ENCODE measurements around the gene STEAP1.
"Not testable (repeated sequence)": the region's sequence is repeated elsewhere in the genome, so short reads cannot be mapped to it uniquely, and the experiment has no call there.

Gene STEAP1

GRCh38 chr7:90175667-90176066, 21.4 kb downstream of the STEAP1 start:
- no peak for DNase-seq

DNA sequence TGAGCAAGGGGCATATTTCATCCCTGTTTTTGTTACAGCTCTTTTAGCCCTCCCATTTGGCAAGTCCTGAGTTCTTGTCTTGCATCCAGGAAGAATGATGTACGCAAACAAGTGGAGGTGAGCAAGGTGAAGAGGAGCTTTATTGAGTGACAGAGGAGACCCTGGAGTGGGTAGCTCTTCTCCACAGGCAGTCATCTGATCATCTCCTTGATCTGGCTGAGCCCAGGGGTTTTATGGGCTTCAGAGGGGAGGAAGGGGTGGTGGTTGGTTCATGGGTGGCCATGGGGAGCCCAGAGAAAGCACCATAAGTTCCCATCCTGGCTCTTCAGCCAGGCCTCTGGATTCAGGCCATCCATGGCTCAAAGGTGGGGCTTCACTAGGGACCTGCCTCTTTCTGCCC, 21.9 kb downstream of the STEAP1 start:
- no peak for DNase-seq

- DNase-seq = no peak
Observed at GRCh38 chr7:90178166-90178565, 23.9 kb downstream of the STEAP1 start.

DNA sequence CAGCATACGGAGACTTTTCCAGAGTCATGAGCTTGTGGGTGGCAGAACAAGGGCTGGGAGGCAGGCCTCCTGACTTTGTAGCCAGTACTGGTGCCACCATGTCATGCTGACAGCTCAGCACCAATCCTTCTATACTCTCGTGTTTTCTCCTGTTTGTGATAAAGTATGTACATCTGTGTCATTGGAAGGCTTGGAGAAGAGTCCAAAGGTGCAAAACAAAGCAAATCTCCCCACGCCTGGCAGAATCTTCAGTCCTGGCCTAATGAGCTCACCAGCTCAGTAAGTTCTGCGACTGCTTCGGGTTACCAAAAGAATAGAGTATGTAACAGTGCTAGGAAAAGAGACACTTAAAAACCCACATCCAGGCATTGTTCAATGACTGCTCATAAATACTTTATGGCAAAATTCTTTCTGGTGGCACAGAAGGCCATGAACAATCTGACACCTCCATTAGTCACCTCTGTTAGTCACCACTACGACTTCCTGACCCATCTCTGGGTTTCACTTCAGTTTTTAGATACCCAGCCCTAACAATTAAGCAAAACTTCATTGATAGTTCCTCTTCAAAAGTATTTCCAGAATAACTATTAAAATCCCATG, 24.5 kb downstream of the STEAP1 start:
- no peak for DNase-seq

DNA sequence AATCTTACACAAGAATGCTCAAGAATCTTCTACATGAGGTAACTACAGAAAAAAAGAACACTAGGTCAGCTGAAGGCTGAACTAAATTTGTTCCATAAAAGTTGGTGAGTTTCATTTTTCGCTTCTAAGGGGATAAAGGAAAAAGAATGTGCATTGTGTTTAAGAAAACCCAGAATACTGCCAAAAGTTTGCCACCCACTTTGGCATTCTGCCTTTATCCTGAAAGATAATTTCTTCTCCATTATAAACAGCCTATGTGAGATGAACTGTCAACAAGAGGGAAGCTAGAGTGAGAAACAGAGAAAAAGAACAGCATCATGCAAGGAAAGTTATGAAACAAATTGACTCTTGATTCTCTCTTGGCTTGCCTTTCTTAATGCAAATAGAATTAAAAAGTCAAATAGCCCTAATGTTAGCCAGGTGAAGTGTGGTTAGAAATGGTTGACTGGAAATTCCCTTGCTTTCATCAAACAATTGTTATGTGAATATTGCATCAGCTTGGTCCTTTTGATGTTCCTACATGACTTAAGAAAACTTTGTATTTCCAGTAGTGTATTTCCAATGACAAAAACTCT, 25.8 kb downstream of the STEAP1 start:
- no peak for DNase-seq

DNA sequence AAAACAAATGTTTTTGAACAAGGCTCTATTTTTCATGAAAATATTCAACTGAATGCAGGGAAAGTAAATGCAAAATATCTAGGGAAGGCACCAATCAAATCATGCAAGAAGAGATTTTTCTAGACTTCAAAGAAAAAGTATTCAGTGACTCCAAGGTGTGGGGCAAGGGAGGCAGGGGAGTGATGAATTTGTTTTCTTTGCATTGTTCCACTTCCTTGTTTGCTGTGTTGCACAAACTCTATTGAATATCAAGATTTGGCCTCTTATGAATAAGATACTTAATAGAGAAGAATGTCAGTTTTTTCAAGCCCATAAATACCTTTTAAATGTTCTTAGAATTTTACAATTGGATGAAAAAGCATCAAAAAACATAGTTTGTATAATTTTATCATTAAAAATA, 26.4 kb downstream of the STEAP1 start:
- no peak for DNase-seq

GRCh38 chr7:90181485-90181884, 27.2 kb downstream of the STEAP1 start:
- no peak for DNase-seq

- DNase-seq = not testable (repeated sequence)
Observed at GRCh38 chr7:90186290-90186689, 32.0 kb downstream of the STEAP1 start.

GRCh38 chr7:90187507-90188050, 33.3 kb downstream of the STEAP1 start:
- no peak for DNase-seq

GRCh38 chr7:90188281-90188680, 34.0 kb downstream of the STEAP1 start:
- no peak for DNase-seq

DNA sequence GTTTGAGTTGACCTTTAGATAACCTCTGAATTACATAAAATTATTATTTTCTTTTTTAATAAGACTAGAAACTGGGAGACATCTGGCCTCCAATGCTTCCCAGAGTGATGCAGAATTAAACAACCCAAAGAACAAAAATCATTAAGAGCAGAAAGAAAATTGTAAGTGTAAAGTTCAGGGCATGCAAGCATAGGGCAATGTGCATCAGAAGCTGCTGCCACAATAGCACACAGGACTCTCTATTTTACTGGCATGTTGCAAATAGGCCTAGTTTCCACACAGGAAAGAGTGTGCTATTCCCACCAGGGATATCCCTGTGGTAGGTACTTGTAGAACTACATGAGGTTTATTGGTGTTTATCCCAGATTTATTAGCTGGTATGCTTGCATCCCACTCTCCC, 36.7 kb downstream of the STEAP1 start:
- no peak for DNase-seq

GRCh38 chr7:90191648-90192047, 37.4 kb downstream of the STEAP1 start:
- DNase-seq = no peak

GRCh38 chr7:90192876-90193750, 38.8 kb downstream of the STEAP1 start:
- no peak for DNase-seq

DNA sequence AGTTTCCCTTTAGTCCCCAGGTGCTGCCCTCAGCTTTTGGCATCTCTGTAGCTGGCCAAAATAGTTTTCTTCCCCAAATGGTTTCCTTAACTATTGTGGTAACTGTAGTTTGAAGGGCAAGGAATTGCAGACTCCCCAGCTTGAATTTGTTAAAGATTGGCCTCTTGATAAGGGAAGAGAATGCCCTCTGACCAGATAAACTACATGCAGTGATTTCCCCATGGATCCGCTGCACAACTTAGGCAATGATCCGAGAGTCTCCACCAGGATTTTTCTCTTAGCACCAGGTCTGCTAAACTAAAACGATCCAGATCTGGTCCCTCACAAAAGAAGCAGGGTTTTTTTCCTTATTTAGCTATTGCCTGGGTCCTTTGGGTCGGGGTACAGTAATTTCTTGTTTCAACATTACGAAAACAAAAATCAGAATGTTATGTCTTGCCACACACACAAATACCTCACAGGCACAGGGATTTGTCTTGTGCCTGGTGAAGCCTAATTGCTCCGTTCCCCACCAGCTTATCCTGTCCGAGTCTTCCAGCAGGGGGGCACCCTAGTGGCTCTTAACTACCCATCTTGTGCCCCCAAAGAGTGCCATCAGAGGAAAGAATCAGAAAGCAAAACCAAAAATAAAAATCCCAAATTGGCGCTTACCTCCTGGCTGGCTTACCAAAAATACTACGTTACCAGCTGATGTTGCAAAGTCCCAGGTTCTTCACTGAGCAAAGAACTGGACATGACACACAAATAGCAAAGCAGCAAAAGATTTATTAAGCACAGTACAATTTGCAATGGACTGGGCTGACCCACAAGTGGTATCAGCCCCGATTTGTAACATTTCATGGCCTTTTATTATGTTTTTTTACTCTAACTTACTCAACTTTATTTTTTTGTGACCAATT, 40.9 kb downstream of the STEAP1 start:
- no peak for DNase-seq

DNA sequence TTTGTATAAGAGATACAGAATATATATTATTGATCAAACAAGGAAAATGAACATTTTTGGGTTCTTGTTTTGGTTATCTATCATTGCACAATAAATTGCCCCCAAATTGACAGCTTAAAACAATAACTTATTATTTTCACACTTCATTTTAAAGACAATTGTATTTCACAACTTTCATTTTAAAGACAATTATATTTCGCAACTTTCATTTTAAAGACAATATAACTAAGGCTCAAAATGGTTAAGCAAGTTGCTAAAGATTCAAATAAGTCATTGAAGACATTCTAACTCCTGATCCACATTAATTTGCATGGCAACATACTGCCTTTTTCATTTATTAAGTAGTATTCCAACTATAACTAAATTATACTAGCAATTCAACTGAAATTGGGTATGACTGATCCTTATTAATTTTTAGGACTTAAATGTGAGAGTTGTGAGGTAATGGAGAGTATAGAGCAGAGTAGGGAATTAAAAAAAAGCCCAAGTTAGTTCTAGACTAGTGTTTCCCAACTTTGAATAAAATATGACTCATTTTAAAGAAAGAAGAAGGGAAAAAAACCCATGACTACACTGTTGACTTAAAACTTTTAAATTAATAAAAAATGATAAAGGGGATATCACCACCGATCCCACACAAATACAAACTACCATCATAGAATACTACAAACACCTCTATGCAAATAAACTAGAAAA, 47.4 kb downstream of the STEAP1 start:
- no peak for DNase-seq

DNA sequence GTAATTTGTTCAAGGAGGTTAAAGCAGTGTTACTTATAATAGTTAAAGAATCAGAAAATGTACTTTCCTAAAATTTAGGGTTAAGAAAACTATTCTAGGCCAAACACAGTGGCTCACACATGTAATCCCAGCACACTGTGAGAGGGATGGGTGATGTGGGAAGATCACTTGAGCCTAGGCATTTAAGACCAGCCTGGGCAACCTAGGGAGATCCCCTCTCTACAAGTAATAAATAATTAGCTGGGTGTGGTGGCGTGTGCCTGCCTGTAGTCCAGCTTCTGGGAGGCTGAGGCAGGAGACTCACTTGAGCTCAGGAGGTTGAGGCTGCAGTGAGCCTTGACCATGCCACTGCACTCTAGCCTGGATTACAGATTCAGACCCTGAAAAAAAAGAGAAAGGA, 53.7 kb downstream of the STEAP1 start:
- DNase-seq = no peak

GRCh38 chr7:90209776-90210175, 55.5 kb downstream of the STEAP1 start:
- DNase-seq = no peak

DNA sequence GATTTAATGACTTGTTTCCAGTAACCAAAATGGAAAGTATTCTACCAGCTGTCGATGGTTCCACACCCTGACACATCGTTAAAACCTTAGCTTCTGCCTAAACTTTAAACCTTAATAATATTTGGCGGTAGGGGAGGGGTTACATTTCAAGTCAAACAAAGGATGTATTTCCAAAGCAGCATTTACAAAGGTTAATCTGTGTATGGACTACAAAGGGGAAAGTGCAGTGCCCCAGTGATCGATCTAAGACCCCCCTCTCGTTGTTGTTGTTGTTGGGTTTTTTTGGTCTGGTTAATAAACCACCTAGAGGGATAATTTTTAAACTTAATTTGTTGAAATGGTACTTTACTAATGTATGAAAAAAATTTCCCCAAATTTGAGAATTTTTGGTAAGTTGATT, 56.2 kb downstream of the STEAP1 start:
- no peak for DNase-seq

- DNase-seq = no peak
Observed at GRCh38 chr7:90210981-90211380, 56.7 kb downstream of the STEAP1 start.

GRCh38 chr7:90211391-90212148, 57.3 kb downstream of the STEAP1 start, which contains the start of gene STEAP2:
TSS of gene STEAP2 (plus strand) at chr7:90211740. CDS start at chr7:90225083, 13,343 bp downstream.
- DNase-seq = peak; percentile 77

GRCh38 chr7:90212149-90212495, 57.9 kb downstream of the STEAP1 start:
- no peak for DNase-seq

All from NCI-H69 (cell line).